Stimulated activated CD4-positive, alpha-beta T cell treated with anti-CD3 and anti-CD28 coated beads, Interleukin-15, amount 100 ng/mL, for 1 hour (primary cell): Measurements from ENCODE around the gene MAB21L4.

Experiments
- DNase-seq, 2 donors: peaks; one replicate each; pipeline ENCODE4 v3.0.0-alpha.2; 2020; ENCODE audit warnings: low read depth in 1 of 2, low spot score in 1 of 2

MAB21L4 gene

DNA sequence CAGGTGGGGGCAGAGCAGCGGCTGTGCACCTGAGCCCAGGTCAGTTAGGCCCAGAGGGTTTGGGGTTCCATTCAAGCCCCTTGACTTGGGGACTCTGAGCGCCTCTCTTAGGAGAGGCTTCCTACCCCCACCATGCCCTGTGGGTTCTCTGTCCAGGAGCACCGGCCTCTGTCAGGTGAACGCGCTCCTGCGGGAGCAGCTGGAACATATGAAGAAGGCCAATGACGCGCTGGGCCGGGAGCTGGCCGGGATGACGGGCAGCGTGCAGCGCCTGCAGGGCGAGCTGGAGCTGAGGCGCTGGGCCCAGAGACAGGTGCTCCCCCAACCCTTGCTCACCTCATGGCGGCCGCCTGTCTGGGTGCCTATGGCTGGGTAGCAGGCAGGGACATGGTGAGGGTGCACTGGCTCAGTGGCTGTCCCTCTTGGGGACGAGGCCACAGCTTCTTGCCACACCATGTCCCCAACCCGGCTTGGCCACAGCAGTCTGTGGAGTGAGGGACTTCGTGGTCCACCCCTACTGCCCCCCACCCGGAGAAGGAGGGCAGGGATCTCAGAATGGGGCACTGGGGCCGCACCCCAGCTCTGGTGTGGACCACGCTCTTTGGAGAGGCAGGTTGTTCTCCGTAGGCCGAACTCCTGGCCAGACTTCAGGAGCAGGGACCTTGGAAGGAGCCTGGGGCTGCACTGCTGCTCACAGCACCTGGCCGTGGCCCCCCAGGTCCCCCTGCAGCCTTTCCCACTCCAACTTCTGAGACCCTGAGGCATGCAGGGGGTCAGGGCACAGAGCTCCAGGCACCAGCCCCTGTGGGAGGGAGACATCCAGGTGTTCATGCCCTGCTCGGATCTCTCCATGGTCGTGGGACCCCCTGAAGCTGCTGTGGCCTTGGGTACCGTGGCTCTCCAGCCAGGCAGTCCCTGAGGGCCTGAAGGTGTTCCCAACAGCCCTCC is 29.9 kb upstream of the MAB21L4 start:
- no peak for DNase-seq

DNA sequence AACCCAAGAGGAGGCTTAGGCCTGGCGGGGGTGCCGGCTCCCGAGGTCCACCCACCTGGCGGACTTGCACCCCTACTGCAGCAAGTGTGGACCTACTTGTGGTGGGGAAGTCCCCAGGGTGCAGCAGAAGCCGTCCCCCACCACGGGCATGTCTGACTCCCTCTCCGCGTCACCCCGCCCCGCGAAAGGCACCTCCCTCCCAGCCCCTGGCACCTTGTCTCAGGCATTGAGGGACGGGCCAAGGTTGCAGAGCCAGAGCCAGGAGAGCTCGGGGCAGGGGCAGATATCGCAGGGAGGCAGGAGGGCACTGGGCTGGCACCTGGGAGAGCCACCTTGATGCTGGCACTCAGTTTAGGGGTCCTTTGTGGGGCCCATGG is 29.2 kb upstream of the MAB21L4 start:
- no peak for DNase-seq

DNA sequence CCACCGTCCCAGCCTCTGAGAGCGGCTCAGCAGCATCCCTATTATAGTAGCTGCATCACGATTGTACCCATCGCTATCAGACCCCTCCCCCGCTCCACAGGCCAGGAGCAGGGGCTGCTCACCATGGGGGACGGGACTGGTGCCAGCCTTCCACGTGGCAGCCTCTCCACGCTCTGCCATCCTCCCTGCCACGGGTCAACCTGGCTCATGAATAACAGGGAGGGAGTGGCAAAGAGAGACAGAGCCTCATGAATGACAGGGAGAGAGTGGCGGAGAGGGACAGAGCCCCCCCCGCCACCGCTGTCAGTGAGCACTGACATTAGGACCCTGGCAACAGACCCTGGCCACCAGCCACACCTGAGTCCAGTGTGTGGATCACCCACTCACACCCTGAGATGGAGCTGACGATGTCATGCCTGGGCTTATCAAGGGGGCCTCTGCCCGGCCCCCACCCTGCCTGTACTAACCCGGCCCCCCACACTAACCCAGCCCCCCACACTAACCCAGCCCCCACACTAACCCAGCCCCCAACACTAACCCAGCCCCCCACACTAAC is 27.1 kb upstream of the MAB21L4 start:
- DNase-seq = no peak

DNA sequence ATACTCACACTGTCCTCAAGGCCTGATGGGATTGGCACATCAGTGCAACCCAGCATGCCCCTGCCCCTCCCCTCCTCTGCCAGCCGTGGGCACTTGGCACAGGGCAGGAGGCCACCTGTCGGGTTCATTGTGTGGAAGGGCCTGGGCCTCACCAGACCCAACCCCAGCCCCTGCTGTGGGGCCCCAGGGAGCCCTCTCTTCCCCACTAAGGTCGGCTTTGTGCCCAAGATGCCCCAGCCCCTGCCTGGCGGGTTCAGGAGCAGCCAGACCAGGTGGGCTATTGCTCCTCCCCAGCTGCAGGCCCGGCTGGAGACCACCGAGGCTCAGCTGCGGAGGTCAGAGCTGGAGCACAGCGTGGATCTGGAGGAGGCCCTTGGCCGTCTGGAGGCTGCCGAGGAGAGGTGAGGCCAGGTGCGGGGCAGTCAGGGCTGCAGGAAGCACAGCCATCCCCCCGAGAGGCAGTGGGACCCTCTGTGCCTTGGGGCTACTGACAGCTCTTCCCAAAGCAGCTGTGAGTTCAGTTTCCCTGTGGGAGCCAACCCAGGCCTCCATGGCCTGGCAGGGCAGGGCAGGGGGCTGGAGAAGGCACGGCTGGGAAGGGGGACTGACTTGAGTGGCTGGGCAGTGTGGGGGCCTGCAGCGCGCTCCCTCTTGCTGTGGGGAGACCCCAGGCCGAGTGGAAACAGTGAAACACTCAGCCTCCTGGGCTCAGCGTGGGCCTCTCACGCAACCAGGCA is 26.5 kb upstream of the MAB21L4 start:
- no peak for DNase-seq

DNA sequence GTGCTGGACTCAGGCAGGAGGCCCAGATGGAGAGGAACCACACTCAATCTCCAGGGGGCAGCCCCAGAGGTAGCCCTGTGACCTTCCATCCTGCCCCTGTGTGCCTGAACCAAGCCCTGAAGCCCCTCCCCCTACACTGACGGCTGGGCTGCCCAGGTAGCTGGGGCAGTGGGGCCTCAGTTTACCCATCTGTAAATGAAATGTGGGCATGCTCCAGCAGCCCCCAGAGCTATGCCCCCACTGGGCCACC is 26.0 kb upstream of the MAB21L4 start:
- no peak for DNase-seq

DNA sequence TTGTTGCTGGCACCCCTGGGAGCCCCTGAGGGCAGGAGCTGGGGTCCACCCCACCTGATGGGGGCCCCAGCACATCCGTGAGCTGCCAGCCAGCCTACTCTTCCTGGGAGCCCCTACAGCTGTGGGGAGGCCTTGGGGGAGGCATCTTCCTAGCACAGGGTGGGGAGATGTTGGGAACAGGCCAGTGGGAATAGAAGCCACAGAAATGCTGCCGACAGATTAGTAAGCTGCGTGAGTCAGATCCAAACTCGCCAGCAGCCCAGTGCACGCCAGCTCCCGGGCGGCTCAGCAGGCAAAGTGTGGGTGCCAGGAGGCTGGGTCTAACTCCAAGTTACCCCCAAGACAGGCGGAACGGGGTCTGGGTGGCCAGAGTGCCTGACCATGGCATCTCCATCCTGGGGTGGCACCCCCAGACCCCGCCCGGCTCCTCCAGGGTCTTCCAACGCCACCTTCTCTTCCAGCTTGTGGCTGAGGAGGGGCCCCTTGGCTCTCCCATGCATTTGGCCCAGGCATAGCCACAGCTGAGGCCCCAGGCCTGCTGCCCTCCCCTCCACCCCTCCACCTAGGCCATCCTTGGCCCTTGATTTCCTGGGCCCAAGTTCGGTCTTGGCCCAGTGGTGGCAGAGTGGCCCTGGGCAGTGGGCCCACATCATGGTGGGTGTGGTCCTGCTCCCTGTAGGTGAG is 25.5 kb upstream of the MAB21L4 start:
- no peak for DNase-seq

DNA sequence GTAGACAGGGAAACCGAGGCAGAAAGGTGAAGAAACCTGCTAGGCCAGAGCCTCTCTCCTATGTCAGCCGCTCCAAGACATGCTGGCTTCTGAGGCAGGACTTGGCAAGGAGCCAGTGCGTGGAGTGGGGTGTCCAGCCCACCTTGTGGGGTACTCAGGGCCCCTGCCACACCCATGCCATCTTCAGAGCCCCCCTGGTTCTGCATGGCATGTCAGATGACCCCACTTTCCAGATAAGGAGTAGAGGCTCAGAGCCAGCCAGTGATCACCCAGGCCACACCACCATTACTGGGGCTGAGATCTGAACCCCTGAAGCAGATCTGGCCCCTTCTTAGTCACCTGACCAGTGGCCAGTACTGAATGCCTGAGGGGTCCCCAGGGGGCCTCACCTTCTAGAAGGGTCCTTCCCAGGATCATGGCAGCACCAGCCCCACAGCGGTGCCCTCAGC is 24.9 kb upstream of the MAB21L4 start:
- DNase-seq = no peak

DNA sequence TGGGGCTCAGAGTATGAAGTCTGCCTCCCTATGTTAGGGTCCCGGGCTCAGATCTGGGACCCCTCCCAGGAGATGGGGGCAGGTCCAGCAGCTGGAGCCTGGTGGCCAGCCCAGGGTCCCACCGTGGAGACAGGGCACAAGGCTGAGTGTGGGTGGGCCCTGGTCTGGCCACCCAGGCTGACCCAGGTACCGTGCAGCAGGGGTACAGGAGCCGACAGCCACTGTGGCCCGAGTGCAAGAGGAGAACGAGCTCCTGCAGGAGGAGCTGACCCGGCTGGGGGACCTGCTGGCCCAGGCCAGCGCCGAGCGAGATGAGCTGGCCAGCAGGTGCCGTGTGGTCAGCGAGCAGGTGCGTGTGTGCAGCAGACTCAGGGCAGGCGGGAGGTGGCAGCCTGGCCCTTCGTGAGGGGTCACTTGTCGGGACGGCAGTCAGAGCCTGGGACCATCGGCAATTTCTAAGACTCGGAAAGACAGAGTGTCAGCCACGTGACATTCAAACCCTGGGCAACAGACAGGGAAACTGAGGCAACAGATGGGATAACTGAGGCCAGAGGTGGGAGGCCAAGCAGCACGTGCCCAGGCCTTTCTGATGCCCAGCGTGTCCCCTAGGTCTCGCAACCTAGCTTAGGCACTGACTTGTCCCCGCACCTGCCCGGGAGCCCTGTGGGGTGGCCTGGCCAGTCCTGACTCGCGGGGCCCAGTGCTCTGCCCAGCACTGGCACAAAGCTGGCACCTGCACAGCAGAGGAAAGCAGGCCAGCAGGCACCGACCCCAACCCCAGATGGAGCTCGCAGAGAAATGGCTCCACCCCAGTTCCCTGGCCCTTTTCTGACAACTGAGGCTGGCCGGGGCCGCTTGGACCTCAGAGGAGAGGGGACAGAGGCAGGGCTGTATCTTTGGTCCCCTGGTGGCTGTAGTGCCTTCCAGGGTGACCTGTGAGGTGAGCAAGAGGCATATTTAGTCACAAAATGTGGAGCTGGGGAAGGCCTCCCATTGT is 24.1 kb upstream of the MAB21L4 start:
- DNase-seq = no peak

DNA sequence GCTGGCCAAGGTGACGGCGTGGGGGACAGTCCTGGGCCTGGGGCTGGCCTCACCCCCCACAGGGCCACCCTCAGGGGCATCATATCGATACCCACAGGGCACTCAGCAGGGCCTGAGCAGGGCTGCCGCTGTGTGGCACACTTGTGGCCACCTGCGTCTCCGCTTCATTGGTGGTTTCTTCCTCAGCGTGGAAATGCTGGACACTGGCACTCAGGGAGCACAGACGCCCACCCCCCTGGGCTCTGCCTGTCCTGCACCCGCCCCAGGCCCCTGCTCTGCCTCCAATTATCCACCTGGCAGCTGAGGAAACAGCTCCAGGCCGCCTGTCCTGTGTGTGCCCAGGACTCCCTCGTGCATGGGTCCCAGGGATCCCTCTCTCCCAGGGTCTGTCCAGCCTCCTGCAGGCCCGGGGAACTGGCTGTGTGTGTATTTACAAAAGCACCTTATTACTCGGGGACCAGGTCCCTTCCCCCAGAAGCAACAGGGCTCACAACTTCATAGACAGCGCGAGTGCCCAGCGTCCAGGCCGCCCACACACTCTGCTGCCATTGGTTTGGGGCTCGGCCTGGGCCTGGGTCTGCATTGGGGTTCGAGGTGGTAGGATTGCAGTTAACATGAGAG is 23.3 kb upstream of the MAB21L4 start:
- no peak for DNase-seq

DNA sequence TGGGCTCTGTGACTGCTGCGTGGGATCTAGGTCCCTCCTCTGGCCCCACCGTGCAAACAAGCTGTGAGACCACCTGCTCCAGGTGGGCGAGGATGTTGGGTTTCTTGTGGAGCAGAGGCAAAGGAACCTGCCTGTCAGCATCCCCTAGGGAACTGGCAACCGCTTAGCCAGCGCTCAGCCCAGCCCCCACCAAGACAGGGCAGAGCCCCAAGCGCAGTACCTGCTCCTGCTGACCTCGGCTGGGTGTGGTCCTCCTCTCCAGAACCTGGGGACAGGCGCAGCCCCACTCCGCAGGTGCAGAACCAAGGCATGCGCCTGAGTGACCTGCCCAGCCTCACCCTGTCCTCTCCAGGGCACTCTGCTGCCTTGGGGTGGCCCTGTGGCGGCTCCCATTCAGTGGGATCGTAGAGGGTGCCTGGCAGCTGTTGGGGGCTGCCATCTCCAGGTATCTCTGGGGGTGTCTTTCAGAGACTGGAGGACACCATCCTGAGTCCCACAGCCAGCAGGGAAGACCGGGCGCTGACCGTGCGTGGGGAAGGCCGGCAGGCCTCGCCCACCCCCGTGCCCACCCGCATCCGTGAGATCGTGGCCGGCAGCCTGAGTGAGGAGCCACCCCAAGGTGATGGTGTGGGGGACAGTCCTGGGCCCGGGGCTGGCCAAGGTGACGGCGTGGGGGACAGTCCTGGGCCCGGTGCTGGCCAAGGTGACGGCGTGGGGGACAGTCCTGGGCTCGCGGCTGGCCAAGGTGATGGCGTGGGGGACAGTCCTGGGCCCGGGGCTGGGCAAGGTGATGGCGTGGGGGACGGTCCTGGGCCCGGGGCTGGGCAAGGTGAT is 22.5 kb upstream of the MAB21L4 start:
- DNase-seq = no peak

DNA sequence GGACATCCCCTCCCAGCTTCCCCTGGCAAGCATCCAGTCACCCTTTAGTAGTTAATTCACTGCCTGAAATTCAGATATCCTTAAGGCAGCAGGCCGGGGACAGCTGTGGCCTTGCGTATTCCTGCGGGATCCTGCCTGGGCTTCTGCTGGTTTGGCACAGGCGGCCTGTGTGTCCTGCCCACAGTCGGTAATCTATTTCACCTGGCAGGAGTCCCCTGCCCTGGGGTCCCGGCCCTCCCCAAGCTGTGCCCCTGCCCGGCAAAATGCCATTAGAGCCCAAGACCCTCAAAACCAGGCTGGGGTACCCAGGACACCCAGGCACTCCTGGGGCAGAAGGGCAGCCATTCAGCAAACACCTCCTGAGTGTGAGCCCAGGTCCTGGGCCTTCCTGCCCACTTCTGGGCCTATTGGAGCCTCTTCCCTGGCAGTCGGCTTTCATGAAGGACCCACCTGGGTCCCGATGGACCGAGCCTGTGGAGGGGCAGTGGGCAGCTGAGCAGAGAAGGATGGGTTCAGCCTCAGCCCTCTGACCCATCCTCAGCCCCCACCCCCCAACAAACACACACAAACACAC is 21.8 kb upstream of the MAB21L4 start:
- DNase-seq = no peak

DNA sequence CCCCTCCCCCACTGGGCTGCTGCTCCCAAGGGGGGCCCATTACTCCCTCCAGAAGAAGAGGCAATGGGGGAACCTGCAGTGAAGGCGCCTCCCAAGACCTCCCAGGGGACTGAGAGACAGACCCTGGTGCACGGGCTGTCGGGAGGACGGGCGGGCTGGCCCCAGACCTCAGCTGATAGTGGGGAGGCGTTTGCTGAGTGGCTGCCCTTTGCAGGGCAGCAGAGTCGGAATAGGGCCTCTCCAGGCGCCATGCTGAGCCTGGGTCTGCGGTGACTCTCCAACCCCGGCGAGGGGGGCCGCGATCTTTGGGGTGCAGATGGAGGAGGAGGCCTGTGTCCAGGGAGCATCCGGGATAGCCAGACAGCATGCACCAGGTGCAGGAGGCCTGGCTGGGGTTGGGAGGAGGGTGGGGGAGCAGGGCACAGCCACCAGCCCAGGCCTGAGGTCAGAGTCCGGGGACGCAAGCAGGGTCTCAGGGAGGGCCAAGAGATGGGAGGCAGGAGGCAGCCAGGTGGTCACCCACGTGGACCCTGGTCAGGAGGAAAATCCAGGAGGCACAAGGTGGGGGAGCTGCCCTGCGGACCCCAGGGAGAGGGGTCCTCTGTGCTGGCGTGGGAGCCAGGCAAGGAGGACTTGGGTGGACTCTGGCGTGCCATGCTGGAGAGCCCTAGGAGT is 21.2 kb upstream of the MAB21L4 start:
- no peak for DNase-seq

DNA sequence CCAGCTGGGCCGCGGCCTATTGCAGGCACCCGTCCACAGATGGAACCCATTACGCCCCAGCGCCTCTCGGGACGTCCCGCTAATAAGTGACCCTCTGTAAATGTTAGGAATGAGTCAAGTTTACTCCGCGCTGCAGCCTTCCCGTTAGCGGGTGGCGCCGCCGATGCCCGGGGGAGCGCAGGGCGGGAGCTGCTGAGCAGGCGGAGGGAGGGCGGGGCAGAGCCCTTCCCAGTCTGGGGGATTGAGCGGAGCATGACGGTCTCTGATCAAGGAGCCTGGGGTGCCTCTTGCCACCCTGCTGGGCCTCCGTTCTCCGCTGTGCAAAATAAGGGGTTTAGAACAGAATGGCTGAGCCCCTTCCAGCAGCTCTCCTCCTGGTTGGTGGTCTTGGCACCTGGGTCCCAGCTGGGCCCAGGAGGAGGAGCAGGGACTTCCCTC is 20.6 kb upstream of the MAB21L4 start:
- no peak for DNase-seq

DNA sequence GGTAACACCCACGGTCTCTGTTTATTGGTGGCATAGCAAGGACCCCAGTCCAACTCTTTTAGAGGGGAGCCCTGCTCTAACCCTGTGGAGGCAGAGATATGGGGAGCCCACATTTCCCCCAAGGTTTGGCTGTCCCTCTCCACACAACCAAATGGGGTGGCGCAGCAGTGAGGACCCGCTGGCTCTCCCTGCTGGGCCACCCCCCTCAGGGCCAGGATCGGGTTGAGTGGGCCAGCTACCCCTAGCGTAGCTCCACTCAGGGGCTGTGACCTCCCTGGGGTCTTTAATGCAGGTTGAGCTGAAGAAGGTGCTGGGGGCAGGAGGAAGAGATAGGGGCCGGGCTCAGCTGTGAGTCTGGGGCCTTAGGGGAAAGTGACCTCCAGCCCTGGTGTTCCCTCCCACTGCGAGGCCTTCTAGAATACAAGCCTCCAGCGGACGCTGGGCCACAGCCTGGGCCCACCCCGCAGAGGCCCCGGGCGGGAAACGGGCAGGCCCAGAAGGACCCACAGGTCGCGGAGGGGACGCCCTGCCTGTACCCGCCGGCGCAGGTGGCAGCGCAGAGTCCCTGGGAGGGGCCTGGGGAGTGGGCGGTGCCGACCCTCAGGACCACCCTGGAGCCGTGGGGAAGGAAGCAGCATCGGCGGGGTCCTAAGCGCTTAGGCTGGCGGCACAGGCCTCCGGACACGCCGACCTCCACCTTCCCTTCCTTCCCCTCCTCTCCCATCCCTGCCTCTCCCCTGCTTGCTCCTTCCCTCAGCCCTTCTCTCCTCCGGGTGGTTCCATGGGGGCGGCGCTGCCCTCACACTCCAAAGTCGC is 19.8 kb upstream of the MAB21L4 start:
- DNase-seq = no peak

DNA sequence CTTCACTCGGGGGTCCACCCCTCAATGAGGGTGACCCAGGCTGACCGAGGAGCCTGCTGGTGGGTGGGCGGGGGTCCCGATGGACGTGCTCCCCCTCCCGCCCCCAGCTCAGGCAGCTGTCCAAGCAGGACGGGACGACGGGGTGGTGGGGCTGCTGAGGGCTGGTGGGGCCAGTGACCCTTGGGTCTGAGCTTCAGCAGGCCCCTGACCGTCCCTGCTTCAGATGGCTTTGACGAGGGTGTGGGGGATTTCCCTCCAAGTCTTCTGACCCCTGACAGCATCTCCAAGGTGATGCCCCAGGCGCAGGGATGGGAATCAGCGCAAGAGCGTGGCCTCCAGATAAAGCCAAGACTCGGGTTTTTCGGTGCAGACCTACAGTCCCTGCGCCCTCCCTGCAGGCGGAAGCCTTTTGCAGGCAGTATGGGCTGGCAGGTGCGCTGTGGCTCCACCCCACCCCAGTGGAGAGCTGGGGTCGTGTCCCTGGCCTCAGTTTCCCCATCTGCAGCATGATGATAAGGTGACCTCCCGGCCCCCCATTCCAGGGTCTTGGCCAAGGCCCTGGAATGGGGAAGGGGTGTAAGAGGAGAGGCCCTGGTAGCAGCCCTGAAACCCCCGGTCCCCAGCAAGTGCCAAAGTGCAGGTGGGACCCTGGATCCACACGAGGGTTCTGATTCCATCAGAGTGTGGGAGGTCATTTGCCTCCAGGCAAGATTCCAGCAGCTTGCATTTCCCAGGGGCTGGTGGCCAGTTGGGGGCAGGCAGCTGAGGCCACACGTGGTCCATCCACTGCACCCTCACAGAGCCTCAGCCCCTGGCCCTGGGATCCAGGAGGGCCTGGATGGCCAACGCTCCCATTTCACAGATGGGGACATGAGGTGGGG is 18.9 kb upstream of the MAB21L4 start:
- DNase-seq = no peak
